Measurements from ENCODE around the gene CBX8. TPM values are rescaled to one million over a fixed set of nuclear protein-coding genes. Genes with fewer than 3 reads are reported as not detected.

Gene CBX8
- total and polyA plus RNA-seq, 2 of the 13 experiments (the other 11 are each of a cell fraction or from before 2014, with no cell fraction given), result 0.34 to 12.6 TPM

DNA sequence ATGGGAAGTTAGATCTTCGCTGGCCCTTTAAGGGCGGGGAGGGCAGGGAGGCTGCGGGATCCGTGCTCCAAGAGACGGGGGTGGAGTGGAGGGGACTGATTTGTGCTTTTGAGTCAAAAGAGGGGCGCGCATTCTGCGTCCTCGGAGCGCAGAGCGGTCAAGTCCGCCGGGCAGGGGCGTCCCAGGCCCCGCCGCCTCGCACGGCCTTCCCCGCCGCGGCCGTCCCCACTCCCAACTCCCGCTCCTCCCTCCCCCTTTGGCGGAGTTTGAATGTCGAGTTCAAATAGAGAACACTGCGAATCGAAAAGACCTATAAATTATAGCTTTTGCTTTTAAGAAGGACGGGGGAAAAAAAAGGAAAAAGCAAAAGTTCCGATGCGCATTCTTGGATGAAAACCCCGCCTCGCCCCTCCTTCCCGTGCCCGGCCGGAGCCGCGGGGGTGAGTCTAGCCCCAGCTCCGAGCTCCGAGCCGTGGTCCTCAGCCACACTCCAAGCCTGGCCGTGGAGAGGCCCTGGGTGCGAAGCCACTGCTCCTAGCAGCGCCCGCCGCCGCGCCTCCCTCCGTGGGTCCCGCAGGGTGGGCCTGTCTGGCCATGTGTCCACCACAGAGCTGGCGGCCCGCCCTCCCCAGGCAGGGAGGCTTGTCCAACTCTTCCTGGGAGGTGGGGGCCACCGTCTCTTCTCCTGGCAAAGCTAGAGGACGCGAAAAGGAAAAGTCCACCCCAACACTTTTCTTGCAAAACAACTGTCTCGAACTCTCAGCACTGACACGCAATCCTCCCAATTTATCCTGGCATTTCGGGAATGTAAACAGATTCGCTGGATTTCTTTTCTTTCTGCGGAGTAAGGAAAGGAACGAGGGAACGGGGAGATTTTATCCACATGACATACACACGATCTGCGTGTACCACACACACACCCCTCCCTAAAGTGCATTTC, 3.6 kb downstream of the CBX8 start (continued):
- TF ChIP-seq AGO2 (optimal IDR thresholded peaks at IDR 0.05; ENCODE audit: low read depth, low read length) (peak; percentile 95), SAP130 (CRISPR knock-in tag; IDR thresholded peaks at IDR 0.05; ENCODE audit: low read depth) (no peak), SRSF9 (IDR thresholded peaks at IDR 0.05; ENCODE audit: borderline replicate concordance, insufficient read depth, low read depth, low read length, poor library complexity, severe bottlenecking) (no peak), ZNF850 (CRISPR knock-in tag; conservative IDR thresholded peaks at IDR 0.05) (no peak), IKZF4 (CRISPR knock-in tag; IDR thresholded peaks at IDR 0.05; ENCODE audit: borderline replicate concordance, low read depth, not compliant biosample characterization) (no peak), PAX8 (CRISPR knock-in tag; IDR thresholded peaks at IDR 0.05; ENCODE audit: borderline replicate concordance) (no peak), DMAP1 (CRISPR knock-in tag; IDR thresholded peaks at IDR 0.05) (no peak), ZEB1 (IDR thresholded peaks at IDR 0.05; ENCODE audit: insufficient replicate concordance, low read depth) (no peak), POLR2G (IDR thresholded peaks at IDR 0.05; ENCODE audit: low read depth, low read length) (no peak), ZFAT (CRISPR knock-in tag; conservative IDR thresholded peaks at IDR 0.05) (no peak), ZNF724P (CRISPR knock-in tag; IDR thresholded peaks at IDR 0.05; ENCODE audit: borderline replicate concordance) (no peak), RELA (CRISPR knock-in tag; IDR thresholded peaks at IDR 0.05) (no peak), AGO1 (IDR thresholded peaks at IDR 0.05; ENCODE audit: low read depth, low read length, poor library complexity, severe bottlenecking) (peak; percentile 22), REXO4 (CRISPR knock-in tag; IDR thresholded peaks at IDR 0.05; ENCODE audit: borderline replicate concordance) (no peak), BRD4 (CRISPR knock-in tag; IDR thresholded peaks at IDR 0.05) (0 out of 2 replicates have a peak, but pooled peaks have one; percentile 35), ERF (CRISPR knock-in tag; IDR thresholded peaks at IDR 0.05) (no peak), KDM5A (IDR thresholded peaks at IDR 0.05; ENCODE audit: borderline replicate concordance, low read length) (no peak), LCORL (IDR thresholded peaks at IDR 0.05) (no peak), LCORL (CRISPR knock-in tag; IDR thresholded peaks at IDR 0.05) (no peak), TSC22D2 (CRISPR knock-in tag; IDR thresholded peaks at IDR 0.05; ENCODE audit: borderline replicate concordance) (no peak), NRL (CRISPR knock-in tag; IDR thresholded peaks at IDR 0.05; ENCODE audit: borderline replicate concordance) (no peak)
- TF ChIP-seq, protein P1, sequence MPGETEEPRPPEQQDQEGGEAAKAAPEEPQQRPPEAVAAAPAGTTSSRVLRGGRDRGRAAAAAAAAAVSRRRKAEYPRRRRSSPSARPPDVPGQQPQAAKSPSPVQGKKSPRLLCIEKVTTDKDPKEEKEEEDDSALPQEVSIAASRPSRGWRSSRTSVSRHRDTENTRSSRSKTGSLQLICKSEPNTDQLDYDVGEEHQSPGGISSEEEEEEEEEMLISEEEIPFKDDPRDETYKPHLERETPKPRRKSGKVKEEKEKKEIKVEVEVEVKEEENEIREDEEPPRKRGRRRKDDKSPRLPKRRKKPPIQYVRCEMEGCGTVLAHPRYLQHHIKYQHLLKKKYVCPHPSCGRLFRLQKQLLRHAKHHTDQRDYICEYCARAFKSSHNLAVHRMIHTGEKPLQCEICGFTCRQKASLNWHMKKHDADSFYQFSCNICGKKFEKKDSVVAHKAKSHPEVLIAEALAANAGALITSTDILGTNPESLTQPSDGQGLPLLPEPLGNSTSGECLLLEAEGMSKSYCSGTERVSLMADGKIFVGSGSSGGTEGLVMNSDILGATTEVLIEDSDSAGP (CRISPR knock-in tag; IDR thresholded peaks at IDR 0.05; ENCODE audit: borderline replicate concordance), result peak; percentile 88
- TF ChIP-seq, protein P2, sequence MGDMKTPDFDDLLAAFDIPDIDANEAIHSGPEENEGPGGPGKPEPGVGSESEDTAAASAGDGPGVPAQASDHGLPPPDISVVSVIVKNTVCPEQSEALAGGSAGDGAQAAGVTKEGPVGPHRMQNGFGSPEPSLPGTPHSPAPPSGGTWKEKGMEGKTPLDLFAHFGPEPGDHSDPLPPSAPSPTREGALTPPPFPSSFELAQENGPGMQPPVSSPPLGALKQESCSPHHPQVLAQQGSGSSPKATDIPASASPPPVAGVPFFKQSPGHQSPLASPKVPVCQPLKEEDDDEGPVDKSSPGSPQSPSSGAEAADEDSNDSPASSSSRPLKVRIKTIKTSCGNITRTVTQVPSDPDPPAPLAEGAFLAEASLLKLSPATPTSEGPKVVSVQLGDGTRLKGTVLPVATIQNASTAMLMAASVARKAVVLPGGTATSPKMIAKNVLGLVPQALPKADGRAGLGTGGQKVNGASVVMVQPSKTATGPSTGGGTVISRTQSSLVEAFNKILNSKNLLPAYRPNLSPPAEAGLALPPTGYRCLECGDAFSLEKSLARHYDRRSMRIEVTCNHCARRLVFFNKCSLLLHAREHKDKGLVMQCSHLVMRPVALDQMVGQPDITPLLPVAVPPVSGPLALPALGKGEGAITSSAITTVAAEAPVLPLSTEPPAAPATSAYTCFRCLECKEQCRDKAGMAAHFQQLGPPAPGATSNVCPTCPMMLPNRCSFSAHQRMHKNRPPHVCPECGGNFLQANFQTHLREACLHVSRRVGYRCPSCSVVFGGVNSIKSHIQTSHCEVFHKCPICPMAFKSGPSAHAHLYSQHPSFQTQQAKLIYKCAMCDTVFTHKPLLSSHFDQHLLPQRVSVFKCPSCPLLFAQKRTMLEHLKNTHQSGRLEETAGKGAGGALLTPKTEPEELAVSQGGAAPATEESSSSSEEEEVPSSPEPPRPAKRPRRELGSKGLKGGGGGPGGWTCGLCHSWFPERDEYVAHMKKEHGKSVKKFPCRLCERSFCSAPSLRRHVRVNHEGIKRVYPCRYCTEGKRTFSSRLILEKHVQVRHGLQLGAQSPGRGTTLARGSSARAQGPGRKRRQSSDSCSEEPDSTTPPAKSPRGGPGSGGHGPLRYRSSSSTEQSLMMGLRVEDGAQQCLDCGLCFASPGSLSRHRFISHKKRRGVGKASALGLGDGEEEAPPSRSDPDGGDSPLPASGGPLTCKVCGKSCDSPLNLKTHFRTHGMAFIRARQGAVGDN (CRISPR knock-in tag; IDR thresholded peaks at IDR 0.05), result 0 out of 2 replicates have a peak, but pooled peaks have one; percentile 7
- TF ChIP-seq, protein P3, sequence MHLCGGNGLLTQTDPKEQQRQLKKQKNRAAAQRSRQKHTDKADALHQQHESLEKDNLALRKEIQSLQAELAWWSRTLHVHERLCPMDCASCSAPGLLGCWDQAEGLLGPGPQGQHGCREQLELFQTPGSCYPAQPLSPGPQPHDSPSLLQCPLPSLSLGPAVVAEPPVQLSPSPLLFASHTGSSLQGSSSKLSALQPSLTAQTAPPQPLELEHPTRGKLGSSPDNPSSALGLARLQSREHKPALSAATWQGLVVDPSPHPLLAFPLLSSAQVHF (CRISPR knock-in tag; IDR thresholded peaks at IDR 0.05), result no peak

Measured in HepG2 (cell line).